ENCODE measurements around the gene MTMR10.

Gene MTMR10

DNA sequence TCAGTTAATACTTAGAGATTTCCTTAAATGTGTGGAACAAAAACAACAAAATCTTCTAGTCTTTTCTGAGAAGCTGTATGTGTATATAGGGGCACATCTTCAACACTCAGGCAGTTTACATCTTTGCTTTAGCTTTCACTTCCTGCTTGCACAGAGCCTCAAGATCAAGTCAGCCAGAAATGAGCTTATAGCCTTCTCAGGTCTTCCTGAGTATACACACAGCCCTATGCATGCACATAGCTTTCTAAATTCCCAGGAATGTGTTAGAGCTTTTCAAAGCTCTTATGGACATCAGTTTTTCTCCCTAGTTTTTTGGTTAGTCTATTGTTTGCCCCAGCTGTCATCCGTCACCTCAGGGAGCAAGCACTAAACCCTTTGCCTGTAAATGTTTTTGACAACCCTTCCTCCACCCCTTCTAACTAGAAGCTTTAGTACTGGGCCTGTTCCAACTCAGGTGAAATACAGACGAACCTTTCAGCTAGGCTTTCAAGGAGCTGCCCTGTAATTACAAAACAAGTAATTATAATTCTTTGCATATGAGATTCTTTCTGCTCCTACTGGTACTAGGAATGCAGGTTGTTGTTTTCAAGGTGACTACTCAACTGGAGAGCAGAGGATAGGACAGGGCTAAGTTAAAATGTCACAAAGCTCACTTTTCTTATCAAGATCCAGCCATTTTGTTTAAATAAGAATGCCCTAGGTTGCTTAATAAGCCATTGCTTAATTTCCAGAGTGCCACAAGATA is 22.6 kb upstream of the MTMR10 start:
- no peak for DNase-seq

DNA sequence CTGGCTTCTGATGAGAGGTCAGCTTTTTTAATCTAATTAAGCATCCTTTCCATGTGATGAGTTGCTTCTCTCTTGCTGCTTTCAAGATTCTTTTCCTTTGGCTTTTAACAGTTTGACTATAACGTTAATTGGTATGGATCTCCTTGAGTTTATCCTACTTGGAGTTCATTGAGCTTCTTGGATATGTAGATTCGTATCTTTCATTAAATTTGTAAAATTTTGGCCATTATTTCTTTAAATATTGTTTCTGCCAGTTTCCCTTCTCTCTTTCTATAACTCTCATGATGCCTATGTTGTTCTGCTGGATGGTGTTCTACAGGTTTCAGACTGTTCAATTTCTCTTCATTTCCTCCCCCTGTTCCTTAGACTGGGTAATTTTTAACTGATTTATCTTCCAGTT is 21.0 kb upstream of the MTMR10 start:
- DNase-seq, result no peak

GRCh38 chr15:31010036-31010435 is 18.6 kb upstream of the MTMR10 start:
- no peak for DNase-seq

DNA sequence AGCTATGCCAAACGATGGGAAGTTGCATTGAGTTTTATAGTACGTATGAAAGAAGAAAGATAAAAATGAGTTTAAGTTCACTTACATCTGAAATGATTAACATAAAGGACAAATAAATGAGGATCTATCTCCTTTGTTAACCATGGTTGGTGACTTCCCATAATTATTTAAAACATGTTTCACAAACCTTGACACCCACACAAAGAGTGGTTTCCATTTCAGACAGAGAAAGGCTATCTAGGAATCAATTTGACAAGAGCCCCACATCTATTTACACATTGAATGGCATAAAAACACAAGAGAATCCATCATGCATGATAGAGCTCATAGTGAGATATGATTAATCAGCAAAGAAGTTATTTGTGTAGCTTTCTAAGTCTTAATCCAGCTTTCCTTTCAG is 14.2 kb upstream of the MTMR10 start:
- DNase-seq, result no peak

GRCh38 chr15:31004220-31004733 is 12.8 kb upstream of the MTMR10 start:
- no peak for DNase-seq

DNA sequence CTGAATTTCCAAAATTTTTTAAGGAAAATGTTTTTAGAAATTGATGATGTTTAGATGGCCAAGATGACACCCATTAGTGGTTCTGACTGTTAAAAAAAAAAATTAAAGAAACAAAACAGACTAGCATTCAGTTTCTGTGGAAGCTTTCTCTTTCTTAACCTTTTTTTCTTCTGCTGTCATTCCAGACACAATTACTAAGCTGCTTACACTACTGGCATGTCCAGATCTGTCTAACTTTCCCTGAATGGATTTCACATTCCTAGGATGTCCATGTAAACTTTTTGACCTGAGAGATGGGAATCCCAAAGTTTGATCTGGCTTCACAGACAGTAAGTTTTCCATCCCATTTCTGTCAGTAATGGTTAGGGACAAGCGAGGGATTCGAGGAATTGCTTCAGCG is 10.3 kb upstream of the MTMR10 start:
- DNase-seq, result no peak

GRCh38 chr15:30999729-31000128 is 8.3 kb upstream of the MTMR10 start:
- DNase-seq, result no peak

DNA sequence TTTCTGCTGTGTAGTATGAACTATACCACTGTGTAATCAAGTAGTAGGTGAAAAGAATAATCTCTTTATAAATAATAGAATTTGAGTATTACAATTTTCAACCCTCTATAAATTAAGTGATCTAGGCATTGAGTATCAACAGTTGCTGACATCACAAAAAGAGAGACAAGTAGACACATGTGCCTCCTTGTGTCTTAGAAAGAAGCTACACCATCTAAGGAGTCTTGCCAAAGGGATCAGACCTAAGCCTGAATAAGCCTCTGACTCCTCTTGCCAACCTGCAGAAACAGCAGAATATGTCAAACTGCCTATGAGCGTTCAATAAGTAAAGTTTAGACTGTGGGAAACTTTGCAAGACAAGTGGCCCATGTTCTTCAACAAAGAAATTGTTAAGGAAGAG is 5.8 kb upstream of the MTMR10 start:
- no peak for DNase-seq

DNA sequence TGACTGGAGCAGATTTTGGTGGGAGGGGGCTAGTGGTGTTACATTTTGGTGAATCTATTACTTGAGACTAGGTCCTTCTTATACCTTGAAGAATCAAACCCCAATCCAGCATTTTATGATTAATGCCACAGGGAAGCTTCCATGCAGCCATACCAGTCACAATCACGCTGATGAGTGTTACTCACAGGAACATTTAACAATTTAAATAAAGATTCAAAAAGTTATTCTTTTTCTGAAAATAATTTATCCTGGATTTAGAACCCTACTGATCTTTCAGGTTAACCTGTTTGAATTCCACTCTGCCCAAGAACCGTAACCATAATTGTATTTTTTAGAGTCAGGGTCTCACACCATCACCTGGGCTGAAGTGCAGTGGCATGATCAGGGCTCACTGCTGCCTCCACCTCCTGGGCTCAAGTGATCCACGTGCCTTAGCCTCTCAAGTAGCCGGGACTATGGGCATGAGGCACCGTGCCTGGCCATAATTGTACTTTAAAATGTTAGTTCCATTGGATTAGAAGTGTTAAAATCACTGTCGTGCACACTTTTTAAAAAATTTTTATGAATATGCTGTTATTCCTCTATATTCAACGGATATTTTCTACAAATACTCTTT is 929 bp upstream of the MTMR10 start:
- DNase-seq, result no peak

DNA sequence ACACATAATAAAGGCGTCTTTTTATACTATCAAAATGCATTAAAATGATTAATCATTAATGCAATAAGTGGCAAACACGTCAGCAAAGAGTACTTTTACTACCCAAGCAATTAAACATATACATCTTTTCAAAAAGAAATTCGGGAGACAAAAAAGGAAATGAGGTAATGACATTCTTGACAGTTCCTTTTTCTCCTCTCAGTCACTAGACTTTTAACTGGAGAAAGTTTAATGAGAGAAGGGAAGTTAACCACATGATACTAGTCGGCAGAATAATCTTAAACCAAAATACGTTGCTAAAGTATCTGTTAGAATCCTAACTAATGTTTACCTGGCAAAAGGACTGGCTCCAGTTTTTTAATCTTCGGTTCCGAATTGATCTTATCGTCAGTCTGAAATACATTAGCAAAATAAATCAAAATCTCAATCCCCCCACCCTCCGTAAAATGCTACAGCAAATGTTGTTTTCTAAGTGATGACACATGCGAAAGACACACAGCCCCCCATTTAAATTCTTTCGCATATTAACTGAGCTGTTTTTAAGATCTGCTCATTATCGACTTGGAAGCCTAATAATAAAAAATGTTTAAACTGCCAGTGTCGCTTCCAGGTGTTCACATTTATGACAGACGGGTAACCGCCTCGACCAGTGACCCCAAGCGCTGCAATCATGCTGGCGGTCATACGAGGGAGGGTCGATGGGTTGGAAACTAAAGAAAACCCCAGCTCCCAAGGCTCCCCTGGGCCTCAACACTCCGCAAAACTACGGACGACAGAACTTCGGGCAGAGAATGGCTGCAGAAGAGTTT is 778 bp downstream of the MTMR10 start:
- DNase-seq, result no peak

DNA sequence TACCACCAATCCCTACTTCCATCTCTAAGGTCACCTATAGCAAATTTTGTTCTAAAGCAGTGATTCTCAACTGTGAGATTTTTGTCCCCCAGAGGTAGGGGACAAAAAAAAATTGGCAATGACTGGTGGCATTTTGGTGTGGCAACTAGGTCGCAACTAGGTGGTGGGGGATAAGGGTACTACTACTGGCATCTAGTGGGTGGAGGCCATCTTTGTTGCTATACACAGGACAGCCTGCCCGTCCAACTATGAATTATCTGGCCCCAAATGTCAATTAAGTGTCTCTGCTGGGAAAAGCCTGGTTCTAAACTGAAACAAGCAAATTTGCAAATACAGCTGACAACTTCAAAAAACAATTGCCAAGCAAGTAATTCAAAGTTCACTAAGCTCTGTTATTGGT is 1.4 kb downstream of the MTMR10 start:
- DNase-seq, result no peak

GRCh38 chr15:30985081-30985531 is 6.3 kb downstream of the MTMR10 start:
- DNase-seq, result no peak

- no peak for DNase-seq
Measured at GRCh38 chr15:30984542-30984941, 6.9 kb downstream of the MTMR10 start.

GRCh38 chr15:30984118-30984517 is 7.3 kb downstream of the MTMR10 start:
- DNase-seq, result no peak

- DNase-seq, result no peak
Measured at GRCh38 chr15:30979457-30979856, 12.0 kb downstream of the MTMR10 start.

DNA sequence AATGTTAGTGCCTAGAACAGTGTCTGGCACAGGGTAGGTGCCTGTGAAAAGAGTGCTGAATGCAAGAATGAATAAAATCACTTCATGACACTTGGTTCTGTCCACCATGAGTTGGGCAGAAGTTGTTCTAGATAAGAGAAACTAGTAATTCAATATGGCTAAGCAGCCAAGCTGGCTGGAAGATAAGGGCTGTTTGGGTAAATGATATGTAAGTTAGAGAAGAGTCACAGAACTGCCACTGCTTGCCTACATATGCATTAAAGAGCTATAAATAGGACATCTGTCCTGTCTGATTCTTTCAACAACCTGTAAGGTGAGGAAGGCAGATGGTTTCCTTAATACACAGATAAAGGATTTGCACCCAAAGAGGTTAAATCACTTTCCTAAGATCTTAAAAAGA is 13.1 kb downstream of the MTMR10 start:
- no peak for DNase-seq

- no peak for DNase-seq
Measured at GRCh38 chr15:30974112-30974511, 17.3 kb downstream of the MTMR10 start.

DNA sequence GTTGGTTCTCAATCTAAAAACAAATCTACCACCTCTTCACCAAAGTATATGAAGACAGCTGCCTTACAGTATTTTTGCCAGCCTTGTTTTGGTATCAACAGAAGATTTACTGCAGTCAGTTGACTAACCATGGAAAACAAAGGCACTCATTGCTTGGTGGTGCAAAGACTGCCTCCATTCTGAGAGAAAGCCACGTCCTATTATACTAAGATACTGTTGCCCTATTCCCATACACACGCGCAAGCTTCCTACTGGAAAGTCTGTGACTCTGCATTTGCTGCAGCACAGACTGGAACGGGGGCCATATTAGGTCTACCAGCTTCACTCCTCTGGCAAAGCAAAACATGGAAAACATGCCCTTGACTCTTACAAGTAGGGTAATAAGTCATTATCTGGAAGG is 18.0 kb downstream of the MTMR10 start:
- DNase-seq, result no peak

GRCh38 chr15:30969724-30970123 is 21.7 kb downstream of the MTMR10 start:
- DNase-seq, result no peak

GRCh38 chr15:30963681-30964080 is 27.7 kb downstream of the MTMR10 start:
- no peak for DNase-seq

DNA sequence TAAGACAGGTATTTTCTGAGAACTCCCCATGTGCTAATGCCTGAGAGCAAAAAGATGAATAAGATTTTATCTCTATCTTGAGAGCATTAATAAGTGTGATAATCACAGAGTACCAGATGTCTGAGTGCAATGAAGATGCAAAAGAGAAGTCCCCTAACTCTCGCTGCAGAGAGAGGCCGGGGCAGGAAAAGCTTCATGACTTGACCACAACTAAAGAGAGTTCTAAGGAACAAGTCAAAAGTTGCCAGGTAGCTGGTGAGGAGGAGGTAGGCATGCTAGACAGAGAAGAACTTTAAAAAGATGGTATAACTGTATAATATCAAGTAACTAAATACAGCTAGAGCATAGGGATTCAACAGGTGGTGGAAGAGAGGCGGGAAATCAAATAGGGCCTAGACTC is 28.8 kb downstream of the MTMR10 start:
- DNase-seq, result no peak

DNA sequence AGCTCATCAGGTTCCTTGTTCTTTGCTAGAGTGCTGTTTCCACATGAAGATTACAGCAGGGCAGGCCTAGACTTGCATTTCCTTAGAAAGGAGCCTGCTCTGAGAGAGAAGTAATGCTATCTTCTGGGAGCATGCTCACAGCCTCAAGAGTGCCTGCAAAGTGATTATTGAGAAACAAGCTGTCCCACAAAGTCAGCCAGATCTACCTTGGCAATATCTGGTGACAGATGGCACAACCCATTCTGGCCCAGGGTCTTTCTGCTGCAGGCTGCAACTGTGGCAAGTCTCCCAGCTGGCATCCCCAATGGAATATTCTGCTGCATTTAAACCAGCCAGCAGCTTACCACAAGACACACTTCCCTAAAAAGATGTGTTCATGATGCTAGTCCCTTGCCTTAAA is 29.3 kb downstream of the MTMR10 start:
- DNase-seq, result no peak

- DNase-seq, result no peak
Measured at GRCh38 chr15:30958219-30958618, 33.2 kb downstream of the MTMR10 start.

Data from activated T-cell treated with anti-CD3 and anti-CD28 coated beads, Interleukin-2, amount 50 U/mL, for 1 hour (primary cell).